OCI-M2 (cell line): ENCODE data around the gene BMAL1.
"Not testable (repeated sequence)": the region's sequence is repeated elsewhere in the genome, so short reads cannot be mapped to it uniquely, and the experiment has no call there.

Experiments used
- DNase-seq: peaks from one replicate; lab custom pipeline; 2025; ENCODE audit not compliant: unreplicated experiment; lab: John Stamatoyannopoulos, UW

The BMAL1 gene

GRCh38 chr11:13368041-13368446 lies 90.5 kb downstream of the BMAL1 start:
- no peak for DNase-seq

- no peak for DNase-seq
Observed at GRCh38 chr11:13373216-13373615, 95.6 kb downstream of the BMAL1 start.

- no peak for DNase-seq
Observed at GRCh38 chr11:13375798-13376197, 98.2 kb downstream of the BMAL1 start.

GRCh38 chr11:13376402-13376801 lies 98.8 kb downstream of the BMAL1 start:
- DNase-seq = no peak

GRCh38 chr11:13376838-13377237 lies 99.2 kb downstream of the BMAL1 start:
- no peak for DNase-seq

GRCh38 chr11:13378316-13378715 lies 100.7 kb downstream of the BMAL1 start:
- DNase-seq = no peak

GRCh38 chr11:13380731-13381130 lies 103.1 kb downstream of the BMAL1 start:
- no peak for DNase-seq

- no peak for DNase-seq
Observed at GRCh38 chr11:13382751-13383150, 105.2 kb downstream of the BMAL1 start.

- peak; percentile 2 for DNase-seq
Observed at GRCh38 chr11:13384908-13385640, 107.5 kb downstream of the BMAL1 start.

GRCh38 chr11:13386567-13386966 lies 109.0 kb downstream of the BMAL1 start:
- DNase-seq = no peak

- DNase-seq = no peak
Observed at GRCh38 chr11:13388741-13389140, 111.2 kb downstream of the BMAL1 start.

GRCh38 chr11:13391217-13391616 lies 113.6 kb downstream of the BMAL1 start:
- no peak for DNase-seq

GRCh38 chr11:13398335-13398734 lies 120.7 kb downstream of the BMAL1 start:
- DNase-seq = not testable (repeated sequence)

GRCh38 chr11:13405220-13405619 lies 127.6 kb downstream of the BMAL1 start:
- DNase-seq = no peak

- no peak for DNase-seq
Observed at GRCh38 chr11:13415201-13415600, 137.6 kb downstream of the BMAL1 start.

GRCh38 chr11:13421561-13421960 lies 144.0 kb downstream of the BMAL1 start:
- DNase-seq = no peak

- no peak for DNase-seq
Observed at GRCh38 chr11:13423372-13423771, 145.8 kb downstream of the BMAL1 start.

GRCh38 chr11:13427440-13427839 lies 149.8 kb downstream of the BMAL1 start:
- DNase-seq = no peak

- no peak for DNase-seq
Observed at GRCh38 chr11:13429288-13429687, 151.7 kb downstream of the BMAL1 start.

GRCh38 chr11:13429836-13430235 lies 152.2 kb downstream of the BMAL1 start:
- no peak for DNase-seq

- no peak for DNase-seq
Observed at GRCh38 chr11:13433437-13433836, 155.8 kb downstream of the BMAL1 start.

GRCh38 chr11:13434247-13435205 lies 156.9 kb downstream of the BMAL1 start:
- DNase-seq = no peak
